Hematopoietic multipotent progenitor cell treated with erythropoietin and hydrocortisone succinate and interleukin-3 and kit ligand, for 4 days (in vitro differentiated cells): ENCODE results near the gene PDCD6IP.
"Not testable (repeated sequence)": the region's sequence is repeated elsewhere in the genome, so short reads cannot be mapped to it uniquely, and the experiment has no call there.

ENCODE experiments used
- DNase-seq: peaks from one replicate; pipeline ENCODE4 v3.0.0-alpha.2; 2015

Gene PDCD6IP

DNA sequence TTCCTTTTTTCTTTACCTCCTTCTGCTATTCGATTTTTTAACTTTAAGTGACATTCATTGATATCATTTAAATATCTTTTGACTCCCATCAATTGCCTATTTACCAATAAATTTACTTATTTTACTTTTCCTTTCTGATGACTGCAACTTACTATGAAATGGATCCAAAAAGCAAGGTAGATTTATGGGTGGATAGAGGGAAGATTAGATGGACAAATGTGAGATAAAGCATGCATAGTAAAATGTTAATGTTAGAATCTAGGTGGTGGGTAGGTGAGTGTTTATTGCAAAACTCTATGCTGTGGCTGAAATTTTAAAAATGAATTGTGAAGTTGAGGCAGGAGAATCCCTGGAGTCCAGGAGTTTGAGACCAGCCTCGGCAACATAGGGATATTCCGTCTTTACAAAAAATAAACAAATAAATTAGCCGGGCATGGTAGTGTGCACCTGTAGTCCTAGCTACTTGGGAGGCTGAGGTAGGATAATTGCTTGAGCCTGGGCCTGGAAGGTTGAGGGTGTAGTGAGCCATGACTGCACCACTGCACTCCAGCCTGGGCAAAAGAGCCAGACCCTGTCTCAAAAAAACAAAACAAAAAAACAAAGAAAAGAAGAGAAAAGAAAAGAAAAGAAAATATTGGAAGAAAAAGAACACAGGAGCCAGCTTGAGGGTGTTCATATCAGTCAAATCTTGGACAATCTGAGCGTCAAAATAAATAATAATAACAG is 6.1 kb upstream of the PDCD6IP start:
- DNase-seq: no peak

DNA sequence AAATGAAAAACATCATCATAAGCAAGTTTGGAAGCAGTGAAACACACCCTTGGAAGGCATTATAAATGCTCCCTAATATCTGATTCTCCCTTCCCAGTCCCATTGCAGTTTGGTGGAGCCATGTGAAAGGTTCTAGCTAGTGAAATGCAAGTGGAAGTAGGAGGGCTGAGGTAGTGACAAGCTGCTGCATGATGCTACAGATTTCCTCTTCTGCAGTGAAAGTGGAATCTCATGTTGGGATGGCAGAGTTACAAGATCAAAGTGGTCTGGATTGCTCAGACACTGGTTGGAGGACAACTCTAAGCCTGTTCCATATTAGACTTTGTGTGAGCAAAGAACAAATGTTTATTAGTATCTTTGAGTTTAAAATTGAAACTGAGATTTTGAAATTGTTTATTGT is 3.3 kb upstream of the PDCD6IP start:
- no peak for DNase-seq

DNA sequence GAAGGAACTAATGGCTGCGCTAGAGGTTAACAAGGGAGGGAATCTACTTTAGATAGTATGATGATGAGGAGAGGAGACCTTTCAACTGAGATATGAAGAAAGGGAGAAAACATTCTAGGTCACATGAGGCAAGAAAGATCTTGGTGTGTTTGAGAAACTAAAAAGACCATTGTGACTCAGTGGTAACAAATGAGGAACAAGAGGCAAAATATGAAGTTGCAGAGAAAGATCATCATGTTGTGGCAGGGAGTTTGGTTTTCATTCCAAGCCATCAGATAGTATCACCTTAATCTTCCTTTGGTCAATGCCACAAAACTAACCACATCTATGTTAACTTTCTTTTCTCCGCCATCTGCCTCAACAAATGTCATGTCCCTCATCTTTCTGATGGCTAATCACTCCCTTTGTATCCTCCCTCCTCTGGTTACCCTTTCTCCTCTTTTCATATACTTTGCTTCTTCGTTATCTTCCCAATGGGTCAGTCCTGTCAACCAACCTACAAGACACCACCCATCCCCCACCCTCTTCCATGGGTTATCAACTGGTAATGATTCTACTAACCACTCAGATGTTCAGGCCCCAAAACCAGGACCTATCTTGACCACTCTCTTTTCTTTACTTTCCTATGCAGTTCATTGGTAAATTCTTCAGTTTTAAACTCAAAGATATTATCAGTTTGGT is 2.4 kb upstream of the PDCD6IP start:
- peak; percentile 66 for DNase-seq

DNA sequence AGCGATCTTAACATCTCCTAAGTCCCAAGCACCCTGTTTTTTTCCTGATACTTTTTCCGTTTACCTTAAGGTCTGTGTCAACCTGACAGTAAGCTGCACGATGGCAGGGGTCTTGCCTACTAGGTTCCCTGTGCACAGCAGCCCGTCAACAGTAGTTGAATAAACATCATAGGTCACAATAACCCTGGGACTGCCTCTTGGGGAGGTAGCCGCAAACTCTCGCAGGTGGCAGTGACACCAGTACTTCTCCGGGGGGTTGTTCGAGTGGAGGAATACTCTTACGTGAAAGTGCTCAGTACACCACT is 365 bp upstream of the PDCD6IP start:
- DNase-seq: no peak

DNA sequence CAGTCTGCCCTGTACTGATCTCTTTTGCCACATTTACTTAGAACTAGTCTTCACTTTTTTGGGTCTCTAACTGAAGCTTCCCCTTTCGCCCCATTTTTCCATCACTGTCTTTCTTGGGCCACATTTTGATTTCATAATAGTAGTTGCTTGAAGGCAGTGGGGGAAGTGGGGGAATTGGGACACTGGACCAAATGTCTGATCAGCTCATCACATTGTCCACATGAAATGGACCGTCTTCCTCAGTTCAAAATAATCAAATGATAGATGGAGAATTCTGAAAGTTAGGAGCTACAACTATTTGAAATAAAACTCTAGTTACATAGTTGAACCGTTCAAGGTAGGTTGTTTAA is 747 bp downstream of the PDCD6IP start:
- DNase-seq: no peak

DNA sequence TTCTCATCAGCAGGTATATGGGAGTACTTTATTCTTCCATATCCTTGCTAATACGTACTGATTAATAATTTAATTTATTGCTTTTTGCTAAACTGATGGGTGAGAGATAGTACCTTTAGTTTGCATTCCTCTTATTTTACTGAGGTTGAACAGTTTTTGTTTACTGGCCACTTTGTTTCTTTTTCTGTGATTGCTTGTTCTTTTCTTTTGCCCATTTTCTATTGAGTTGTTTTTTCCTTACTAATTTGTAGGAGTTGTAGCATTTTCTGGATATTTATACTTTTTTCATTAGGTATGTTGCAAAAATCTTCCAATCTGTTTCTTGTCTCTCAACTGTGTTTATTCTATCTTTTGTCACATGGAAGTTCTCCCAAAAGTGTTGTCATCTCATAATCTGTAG is 4.8 kb downstream of the PDCD6IP start:
- DNase-seq: no peak

DNA sequence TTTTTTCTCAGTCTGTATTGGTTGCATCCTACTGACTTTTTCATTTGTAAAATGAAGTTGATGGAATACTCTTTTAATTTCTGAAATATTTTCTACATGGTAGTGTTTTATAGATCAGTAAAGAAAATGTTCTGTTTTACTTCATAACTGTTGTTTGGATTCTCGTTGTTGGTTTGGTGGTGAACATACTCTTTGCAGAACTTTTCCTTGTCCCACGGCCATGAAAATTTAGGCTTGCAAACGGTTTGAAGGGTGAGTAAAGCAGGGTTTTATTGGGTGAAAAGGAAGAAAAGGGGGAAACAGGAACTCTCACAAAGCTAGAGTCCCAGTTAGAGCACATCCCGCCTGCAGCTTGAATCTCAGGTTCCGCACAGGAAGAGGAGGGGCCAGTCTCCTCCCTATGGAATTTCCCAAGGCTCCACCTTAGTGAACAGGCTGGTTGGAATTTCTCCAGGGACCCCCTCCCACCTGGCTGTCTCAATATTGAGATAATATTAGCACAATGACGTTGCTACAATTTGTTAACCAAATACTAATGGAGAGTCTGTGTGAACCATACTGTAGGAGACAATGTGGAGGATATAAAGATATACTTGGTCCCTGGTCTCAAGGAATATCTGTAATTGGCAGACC is 5.6 kb downstream of the PDCD6IP start:
- no peak for DNase-seq

DNA sequence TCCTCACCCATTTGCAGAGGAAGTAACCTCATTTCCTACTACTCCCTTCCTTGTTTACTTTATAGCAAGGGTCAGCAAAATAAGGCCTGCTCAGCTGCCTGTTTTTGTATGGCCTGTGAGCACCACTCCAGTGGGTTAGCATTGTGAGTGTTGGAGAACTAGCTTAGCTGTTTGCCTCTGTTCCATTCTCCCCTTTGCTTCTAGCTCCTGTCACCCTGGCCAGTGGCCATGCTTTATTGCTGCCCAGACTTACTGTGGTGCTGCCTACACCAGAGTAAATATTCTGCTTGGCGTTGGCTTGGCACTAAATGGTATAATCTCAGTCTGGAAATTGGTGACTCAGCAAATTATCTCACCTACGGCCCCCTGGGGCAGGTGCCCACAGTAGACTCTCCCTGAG is 8.8 kb downstream of the PDCD6IP start:
- no peak for DNase-seq

DNA sequence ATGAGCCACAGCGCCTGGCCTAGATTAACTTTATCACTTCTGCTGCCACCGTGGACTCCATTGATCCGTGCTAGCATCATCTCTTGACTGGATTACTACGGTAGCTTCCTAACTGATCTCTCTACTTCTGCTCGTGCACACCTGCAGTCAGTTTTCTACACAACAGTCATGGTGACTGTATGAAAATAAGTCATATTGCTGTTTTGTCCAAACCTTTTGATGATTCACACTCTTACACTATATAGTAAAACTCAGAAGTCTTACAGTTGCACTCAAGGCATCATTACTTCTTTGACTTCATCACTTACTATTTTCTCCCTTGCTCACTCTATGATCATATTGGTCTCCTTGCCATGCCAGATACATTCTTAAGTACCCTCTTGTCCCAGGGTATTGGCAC is 10.1 kb downstream of the PDCD6IP start:
- no peak for DNase-seq

DNA sequence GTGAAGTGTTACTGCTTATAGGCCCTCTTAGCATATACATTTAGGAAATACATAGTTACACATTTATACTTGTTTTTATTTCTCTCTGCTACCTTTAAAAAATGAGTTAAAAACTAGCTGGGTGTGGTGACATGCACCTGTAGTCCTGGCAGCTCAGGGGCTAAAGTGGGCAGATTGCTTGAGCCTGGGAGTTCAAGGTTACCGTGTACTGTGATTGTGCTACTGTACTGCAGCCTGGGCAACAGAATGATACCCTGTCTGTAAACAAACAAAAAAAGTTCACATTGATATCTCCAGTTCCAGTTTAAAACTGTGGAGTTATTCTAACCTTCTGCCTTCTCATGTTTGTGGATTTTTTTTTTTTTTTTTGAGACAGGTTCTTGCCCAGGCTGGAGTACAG is 12.1 kb downstream of the PDCD6IP start:
- DNase-seq: no peak

DNA sequence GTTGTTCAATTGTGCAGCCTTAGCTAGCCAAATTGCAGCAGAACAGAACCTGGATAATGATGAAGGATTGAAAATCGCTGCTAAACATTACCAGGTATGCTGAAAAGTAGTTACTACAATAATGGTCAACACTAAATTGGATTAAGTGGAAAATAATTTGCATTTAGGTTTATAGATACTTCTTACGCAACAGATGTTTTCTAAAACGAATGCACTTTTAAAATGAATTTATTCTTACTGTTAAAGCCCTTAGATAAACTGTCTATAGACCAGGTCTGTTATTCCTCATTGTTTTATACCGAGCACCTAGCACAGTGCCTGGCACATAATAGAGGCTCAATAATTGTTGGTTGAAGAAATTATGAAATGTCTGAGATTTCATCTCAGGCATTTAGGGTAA is 23.6 kb downstream of the PDCD6IP start:
- DNase-seq: no peak

DNA sequence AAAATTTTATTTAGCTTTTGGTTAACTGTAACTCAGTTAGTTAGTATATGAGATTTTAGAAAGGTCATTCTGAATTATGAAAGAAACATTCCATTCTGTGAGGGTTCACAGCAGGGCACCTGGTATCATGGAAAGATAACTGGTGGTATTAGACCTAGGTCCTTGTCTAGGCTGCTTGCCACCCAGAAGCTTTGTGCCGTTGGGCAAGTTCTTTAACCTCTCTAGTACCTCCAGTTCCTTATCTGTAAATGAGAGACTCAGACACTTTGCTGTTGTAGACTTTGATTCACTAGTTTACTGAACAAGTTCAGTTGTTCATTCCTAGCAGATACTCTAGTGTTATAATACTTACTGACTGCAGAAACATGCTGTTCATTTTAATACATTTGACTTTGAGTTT is 25.4 kb downstream of the PDCD6IP start:
- peak; percentile 24 for DNase-seq

DNA sequence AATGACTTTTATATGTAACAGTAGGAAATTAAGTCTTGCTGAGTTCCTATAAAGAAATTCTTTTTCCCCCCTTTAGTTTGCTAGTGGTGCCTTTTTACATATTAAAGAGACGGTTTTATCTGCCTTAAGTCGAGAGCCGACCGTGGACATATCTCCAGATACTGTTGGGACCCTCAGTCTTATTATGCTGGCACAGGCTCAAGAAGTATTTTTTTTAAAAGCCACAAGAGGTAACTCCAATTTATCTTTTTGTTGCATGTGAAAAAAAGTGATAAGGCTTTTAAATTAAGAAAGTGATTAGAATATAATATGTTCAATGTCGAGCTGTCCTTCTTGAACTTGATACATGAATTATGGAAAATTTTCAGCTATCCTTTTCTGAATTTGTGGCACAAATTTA is 26.7 kb downstream of the PDCD6IP start:
- peak; percentile 58 for DNase-seq

DNA sequence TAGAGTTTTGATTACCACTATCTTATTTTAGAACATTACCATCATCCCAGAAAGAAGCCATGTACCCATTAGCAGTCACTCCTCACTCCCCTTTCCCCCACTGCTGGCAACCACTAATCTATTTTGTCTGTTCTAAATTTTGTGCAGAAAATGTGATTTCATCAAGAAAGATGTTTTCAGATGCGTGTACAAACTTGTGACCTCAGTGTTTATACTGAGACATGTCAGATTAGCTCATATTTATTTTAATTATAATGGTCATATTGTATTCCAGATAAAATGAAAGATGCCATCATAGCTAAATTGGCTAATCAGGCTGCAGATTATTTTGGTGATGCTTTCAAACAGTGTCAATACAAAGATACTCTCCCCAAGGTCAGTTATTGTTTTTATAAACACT is 27.8 kb downstream of the PDCD6IP start:
- DNase-seq: no peak

DNA sequence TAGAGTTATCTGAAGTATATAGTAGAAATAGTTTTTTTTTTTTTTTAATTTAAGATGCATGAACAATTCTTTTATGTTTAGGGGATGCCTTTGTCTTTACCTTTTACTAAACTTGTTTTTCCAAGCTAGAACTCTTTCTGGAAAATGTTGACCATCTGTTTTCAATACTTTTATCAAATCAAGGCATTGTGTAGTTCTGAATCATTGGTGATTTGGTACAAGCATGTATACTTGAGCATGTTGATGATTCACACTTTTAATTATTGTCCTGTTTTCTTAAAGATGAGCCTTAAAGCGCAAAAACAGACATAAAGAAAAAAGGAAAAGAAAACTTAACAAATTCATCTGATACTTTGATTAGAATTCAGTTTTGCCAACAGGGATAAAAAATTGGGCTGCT is 28.3 kb downstream of the PDCD6IP start:
- DNase-seq: no peak

DNA sequence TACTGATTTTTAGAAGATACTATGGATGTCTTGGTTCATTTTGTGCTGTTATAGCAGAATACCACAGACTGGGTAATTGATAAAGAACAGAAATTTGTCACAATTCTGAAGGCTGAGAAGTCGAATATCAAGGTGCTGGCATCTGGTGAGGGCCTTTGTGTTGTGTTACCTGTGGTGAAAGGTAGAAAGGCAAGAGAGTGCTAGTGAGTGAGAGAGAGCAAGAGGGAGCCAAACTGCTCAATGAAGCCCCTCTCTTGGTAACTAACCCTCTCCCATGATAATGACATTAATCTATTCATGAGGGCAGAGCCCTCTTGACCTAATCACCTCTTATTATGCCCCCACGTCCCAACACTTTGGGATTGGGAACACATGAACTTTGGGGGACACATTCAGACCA is 31.3 kb downstream of the PDCD6IP start:
- DNase-seq: no peak

DNA sequence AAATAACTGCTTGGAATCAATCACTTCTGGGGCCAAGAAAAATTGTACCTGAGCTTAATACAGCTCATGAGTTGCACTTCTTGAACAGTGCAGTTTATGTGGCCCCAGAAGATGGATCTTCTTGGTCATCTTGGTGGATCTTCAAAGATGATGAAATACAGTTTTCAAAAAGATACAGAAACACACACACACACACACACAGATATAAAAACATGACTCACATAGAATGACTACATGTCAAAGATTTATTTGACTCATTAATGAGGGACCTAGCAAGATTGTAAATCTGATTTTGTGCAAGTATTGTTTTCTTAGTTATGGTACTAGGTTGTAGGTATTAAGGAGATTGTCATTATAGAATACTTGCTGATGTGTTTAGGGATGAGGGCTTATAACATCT is 32.6 kb downstream of the PDCD6IP start:
- no peak for DNase-seq

DNA sequence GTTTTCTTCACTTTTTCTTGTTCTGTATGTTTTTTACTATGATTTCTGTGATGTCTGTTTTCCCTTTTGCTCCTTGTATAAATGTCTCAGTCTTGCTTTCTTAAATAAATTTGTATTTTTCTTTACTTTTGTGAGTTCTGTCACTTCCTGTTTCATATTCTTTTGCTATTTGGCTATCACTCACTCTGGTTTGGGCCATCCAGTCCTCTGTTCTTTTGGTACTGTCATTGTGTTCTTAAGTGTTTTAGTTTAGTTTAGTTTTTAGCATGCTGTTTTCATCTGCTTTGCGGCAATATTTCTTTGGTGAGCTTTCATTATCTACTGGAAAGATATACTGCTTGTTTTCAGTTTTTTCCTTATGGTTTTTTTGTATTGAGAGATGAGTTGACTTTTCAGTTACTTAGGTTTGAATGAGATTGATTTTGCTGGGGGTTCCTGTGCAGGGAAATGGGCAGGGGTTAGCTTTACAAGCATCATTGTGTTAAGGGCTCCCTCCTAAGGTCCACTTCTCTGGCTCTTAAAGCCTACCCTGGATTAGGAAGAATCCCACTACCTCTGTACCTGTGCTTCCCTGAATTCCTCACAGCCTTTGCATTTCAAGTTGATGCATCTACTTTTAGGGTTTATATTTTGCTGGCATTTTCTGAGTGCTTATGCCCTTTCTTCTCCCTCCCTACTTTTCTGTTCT is 35.1 kb downstream of the PDCD6IP start:
- no peak for DNase-seq

DNA sequence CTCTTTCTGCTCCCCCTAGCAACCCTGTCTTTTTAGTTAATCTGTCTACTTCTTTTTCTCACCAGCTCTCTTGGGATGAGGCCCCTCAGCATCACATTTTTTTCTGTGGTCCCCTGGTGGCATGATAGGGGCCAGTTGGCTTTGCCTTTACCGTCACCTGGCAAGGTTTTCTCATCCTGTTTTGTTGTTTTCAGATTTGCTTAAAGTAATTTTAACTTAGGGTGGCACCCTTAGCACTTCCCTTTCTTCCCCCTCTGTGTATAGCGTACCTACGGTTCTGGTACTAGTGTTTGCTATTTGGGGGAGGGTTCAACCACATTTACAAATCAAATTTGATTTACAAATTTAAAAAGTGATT is 35.6 kb downstream of the PDCD6IP start:
- DNase-seq: no peak

DNA sequence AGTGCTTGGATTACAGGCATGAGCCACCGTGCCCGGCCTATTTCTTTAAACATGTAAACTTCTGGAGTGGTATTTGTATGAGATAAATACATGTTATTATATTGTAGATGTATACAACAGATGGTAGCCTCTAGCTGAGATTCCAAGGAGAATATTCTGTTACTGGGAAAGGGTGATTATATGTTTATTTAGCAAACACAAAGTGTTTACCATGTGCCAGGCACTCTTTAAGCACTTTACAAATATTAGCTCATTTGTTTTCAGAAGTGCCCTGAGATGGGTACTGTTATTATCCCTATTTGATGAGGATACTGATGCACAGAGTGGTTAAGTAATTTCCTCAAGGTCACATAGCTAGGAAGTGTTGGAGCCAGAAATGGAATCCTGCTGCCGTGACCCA is 38.8 kb downstream of the PDCD6IP start:
- DNase-seq: not testable (repeated sequence)

DNA sequence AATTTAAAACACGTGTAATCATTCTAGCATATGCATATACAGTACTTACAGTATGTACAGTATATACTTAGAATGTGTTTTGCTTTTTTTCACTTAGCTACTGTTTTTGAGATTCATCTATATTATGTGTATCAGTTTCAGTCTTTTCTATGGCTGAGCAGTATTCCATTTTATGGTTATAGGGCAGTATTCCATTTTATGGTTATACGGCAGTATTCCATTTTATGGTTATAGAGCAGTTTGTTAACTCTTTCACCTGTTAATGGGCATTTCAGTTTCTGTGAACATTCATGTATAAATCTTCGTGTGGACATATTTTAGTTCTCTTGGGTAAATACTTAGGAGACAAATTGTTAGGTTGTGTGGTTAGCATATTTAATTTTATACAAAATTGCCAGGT is 40.9 kb downstream of the PDCD6IP start:
- DNase-seq: no peak

DNA sequence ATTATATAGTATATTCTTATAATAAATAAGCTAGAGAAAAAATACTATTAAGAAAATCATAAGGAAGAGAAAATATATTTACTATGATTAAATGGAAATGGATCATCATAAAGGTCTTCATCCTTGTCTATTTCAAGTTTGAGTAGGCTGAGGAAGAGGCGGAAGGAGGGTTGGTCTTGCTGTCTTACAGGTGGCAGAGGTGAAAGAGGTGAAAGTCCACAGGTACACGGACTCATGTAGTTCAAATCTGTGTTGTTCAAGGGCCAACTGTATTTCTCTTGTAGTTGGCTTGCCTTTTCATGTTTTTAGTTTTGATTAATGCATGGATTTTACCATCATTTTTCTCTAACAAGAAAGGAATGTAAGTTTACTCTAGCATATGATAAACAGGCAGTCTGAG is 41.7 kb downstream of the PDCD6IP start:
- no peak for DNase-seq

DNA sequence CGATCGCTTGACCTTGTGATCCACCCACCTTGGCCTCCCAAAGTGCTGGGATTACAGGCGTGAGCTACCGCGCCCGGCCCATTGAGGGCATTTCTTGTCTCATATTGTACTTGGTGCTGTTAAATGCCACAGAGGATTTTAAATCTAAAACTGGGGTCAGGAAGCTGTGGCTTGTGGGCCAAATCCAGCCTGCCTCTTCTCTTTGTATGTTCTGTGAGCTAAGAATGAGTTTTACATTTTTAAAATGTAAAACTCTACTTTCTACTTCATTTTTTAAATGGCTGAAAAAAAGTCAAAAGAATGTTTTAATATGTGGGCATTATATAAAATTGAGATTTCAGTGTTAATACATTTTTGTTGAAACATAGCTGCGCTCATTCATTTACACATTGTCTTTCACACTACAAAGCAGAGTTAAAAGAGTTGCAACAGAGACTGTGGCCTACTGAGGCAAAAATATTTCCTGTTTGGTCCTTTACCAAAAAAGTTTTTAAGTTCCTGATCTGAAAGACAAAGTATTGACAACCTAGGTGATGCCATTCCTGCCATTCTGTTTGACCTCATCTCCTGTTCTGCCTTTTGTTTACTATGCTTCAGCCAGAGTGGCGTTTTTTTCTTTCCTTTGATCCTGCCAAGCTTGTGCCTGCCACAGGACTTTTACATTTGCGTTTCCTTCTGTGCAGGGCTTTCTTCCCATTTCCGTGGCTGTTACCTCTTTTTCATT is 50.4 kb downstream of the PDCD6IP start:
- DNase-seq: no peak

DNA sequence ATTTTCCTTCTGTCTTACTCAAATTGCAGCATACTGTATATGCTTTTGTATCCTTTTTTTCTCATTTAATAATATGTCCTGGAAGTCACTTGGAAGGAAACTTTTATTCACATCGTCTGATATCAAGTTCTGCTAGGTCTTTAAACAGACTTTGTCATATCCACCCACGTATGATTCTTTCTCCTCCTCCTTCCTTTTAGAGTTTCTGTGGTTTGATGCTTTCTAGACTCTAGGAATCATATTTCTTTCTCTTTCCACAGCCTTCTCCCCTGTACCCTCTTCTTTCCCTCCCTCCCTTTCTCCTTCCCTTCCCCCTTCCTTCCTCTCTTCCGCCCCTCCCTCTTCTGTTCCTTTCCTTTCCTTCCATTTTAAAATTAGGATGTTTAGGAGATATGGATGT is 52.2 kb downstream of the PDCD6IP start:
- DNase-seq: not testable (repeated sequence)
